ENCODE results near the gene GPD2. TPM values are rescaled to one million over a fixed set of nuclear protein-coding genes. Genes with fewer than 3 reads are reported as not detected.

The GPD2 gene
- total and polyA plus RNA-seq, 2 of the 13 experiments (the other 11 are each of a cell fraction or from before 2014, with no cell fraction given): not detected

- TF ChIP-seq MXD3 (CRISPR knock-in tag; IDR thresholded peaks at IDR 0.05) (no peak), ZSCAN30 (CRISPR knock-in tag; IDR thresholded peaks at IDR 0.05) (0 out of 2 replicates have a peak, but pooled peaks have one; percentile 56), ZBTB20 (CRISPR knock-in tag; IDR thresholded peaks at IDR 0.05; ENCODE audit: borderline replicate concordance, low read depth) (no peak), ARHGAP35 (CRISPR knock-in tag; IDR thresholded peaks at IDR 0.05; ENCODE audit: borderline replicate concordance) (no peak), ETV6 (CRISPR knock-in tag; conservative IDR thresholded peaks at IDR 0.05) (no peak), SRSF4 (IDR thresholded peaks at IDR 0.05; ENCODE audit: low read depth, low read length, poor library complexity, severe bottlenecking) (no peak), ZNF446 (CRISPR knock-in tag; IDR thresholded peaks at IDR 0.05) (no peak), MEIS1 (CRISPR knock-in tag; IDR thresholded peaks at IDR 0.05; ENCODE audit: borderline replicate concordance) (no peak; the same call in 1 of the 2 replicates), CBX2 (IDR thresholded peaks at IDR 0.05; ENCODE audit: low read depth, low read length) (no peak), CBX2 (CRISPR knock-in tag; IDR thresholded peaks at IDR 0.05; ENCODE audit: low read depth) (no peak), RNF2 (conservative IDR thresholded peaks at IDR 0.05; ENCODE audit: low read depth) (no peak), ZNF713 (CRISPR knock-in tag; IDR thresholded peaks at IDR 0.05) (no peak), ZBTB3 (CRISPR knock-in tag; IDR thresholded peaks at IDR 0.05; ENCODE audit: borderline replicate concordance, low read depth) (peak; percentile 87; the same call in 1 of the 2 replicates), ZFP36L1 (CRISPR knock-in tag; IDR thresholded peaks at IDR 0.05) (peak; percentile 29; the same call in 1 of the 2 replicates), E2F2 (CRISPR knock-in tag; IDR thresholded peaks at IDR 0.05; ENCODE audit: borderline replicate concordance) (no peak), KLF11 (CRISPR knock-in tag; IDR thresholded peaks at IDR 0.05) (0 out of 2 replicates have a peak, but pooled peaks have one; percentile 52), IRF1 (CRISPR knock-in tag; IDR thresholded peaks at IDR 0.05; ENCODE audit: low read depth) (peak; percentile 10; the same call in 1 of the 2 replicates), NBN (conservative IDR thresholded peaks at IDR 0.05) (no peak), MAF1 (CRISPR knock-in tag; IDR thresholded peaks at IDR 0.05; ENCODE audit: borderline replicate concordance) (peak; percentile 96), GMEB2 (CRISPR knock-in tag; IDR thresholded peaks at IDR 0.05; ENCODE audit: low read depth) (no peak; the same call in 1 of the 2 replicates), ZSCAN5A (CRISPR knock-in tag; IDR thresholded peaks at IDR 0.05; ENCODE audit: borderline replicate concordance) (no peak), BRF2 (CRISPR knock-in tag; IDR thresholded peaks at IDR 0.05) (no peak; the same call in 1 of the 2 replicates)
Measured at GRCh38 chr2:156400706-156401678, 35.2 kb upstream of the GPD2 start (continued).
